ENCODE data around the gene PHF3.

- TF ChIP-seq POLR2A (IDR thresholded peaks at IDR 0.05; ENCODE audit: low read depth, low read length), result no peak
- TF ChIP-seq POLR2AphosphoS5 (IDR thresholded peaks at IDR 0.05; ENCODE audit: low read depth, low read length), result no peak
Measured at GRCh38 chr6:63714091-63714490, 78.5 kb downstream of the PHF3 start.

Measured in GM12892 (cell line).